ENCODE data around the gene HPCAL4.

HPCAL4 gene

GRCh38 chr1:39711966-39712340, 20.7 kb upstream of the HPCAL4 start:
- H3K27me3 ChIP-seq (ENCODE audit: low read depth, low read length), result peaks cover 2% of the 10 kb centered on the region

DNA sequence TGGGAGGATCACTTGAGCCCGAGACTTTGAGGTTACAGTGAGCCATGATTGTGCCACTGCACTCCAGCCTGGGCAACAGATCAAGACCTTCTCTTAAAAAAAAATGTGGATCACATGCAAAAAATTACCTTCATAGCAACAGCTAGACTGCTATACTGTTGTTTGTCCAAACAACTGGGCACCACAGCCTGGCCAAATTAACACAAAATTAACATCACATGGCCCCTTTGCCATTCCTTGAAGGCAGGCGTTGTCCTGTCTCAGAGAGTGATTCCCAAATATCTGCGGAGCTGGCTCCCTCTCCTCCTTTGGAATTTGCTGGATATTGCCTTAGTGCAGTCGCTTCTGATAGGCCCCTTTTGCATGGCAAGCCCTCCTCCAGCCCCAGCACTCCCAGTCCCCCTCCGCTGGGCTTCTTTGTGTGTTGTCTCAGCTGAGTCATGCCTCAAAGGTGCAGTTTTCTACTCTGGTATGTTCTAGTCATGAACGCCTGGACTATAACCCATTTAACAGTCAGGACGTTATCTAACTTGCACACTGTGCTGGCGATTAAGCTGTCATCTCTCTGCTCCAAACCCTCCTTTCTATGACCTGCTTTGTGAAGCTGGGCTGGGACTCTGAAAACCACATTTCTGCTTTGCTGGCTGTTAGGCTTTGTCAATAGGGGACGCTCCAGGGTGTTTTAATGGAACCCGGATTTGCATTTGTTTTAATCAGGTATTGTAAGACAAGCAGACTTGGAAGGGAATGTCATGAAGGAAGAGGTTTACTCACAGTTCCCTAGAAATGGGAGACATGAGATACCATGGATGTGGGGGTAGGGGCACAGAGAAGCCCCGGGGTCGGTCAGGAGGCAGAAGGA, 20.1 kb upstream of the HPCAL4 start:
- H2AFZ ChIP-seq (ENCODE audit: low read depth, low read length), result no peak overlapping the region

More at GRCh38 chr1:39711966-39712340, 20.7 kb upstream of the HPCAL4 start:
- Histone ChIP-seq H4K20me1 (ENCODE audit: insufficient read depth, low read length) (no peaks in the 10 kb centered on the region), H3K4me1 (ENCODE audit: low read length) (no peaks in the 10 kb centered on the region), H2AFZ (ENCODE audit: low read depth, low read length) (no peak overlapping the region), H3K4me3 (ENCODE audit: low read length) (no peak overlapping the region), H3K9ac (ENCODE audit: low read length) (no peak overlapping the region), H3K79me2 (ENCODE audit: low read length) (no peaks in the 10 kb centered on the region), H3K4me2 (ENCODE audit: low read length) (no peak overlapping the region), H3K36me3 (replicated peaks; ENCODE audit: low read depth, low read length) (no peaks in the 10 kb centered on the region), H3K27ac (ENCODE audit: low read length) (no peak overlapping the region), H3K9me3 (ENCODE audit: insufficient read depth, low read length) (no peaks in the 10 kb centered on the region)
- TF ChIP-seq, protein P1, sequence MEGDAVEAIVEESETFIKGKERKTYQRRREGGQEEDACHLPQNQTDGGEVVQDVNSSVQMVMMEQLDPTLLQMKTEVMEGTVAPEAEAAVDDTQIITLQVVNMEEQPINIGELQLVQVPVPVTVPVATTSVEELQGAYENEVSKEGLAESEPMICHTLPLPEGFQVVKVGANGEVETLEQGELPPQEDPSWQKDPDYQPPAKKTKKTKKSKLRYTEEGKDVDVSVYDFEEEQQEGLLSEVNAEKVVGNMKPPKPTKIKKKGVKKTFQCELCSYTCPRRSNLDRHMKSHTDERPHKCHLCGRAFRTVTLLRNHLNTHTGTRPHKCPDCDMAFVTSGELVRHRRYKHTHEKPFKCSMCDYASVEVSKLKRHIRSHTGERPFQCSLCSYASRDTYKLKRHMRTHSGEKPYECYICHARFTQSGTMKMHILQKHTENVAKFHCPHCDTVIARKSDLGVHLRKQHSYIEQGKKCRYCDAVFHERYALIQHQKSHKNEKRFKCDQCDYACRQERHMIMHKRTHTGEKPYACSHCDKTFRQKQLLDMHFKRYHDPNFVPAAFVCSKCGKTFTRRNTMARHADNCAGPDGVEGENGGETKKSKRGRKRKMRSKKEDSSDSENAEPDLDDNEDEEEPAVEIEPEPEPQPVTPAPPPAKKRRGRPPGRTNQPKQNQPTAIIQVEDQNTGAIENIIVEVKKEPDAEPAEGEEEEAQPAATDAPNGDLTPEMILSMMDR (IDR thresholded peaks at IDR 0.05; ENCODE audit: low read depth, low read length), result no peak
- no peak for TF ChIP-seq EZH2phosphoT487 (IDR thresholded peaks at IDR 0.05; ENCODE audit: low read depth)

GRCh38 chr1:39707506-39707905, 16.3 kb upstream of the HPCAL4 start:
- Histone ChIP-seq H3K27ac (ENCODE audit: low read length) (no peak overlapping the region), H3K36me3 (replicated peaks; ENCODE audit: low read depth, low read length) (no peaks in the 10 kb centered on the region), H3K9me3 (ENCODE audit: insufficient read depth, low read length) (no peaks in the 10 kb centered on the region), H3K27me3 (ENCODE audit: low read depth, low read length) (no peaks in the 10 kb centered on the region), H3K4me1 (ENCODE audit: low read length) (no peaks in the 10 kb centered on the region), H3K4me3 (ENCODE audit: low read length) (no peak overlapping the region), H4K20me1 (ENCODE audit: insufficient read depth, low read length) (no peaks in the 10 kb centered on the region), H3K9ac (ENCODE audit: low read length) (no peak overlapping the region), H2AFZ (ENCODE audit: low read depth, low read length) (no peak overlapping the region), H3K4me2 (ENCODE audit: low read length) (no peak overlapping the region), H3K79me2 (ENCODE audit: low read length) (no peaks in the 10 kb centered on the region)
- TF ChIP-seq, protein P1 (IDR thresholded peaks at IDR 0.05; ENCODE audit: low read depth, low read length), result no peak
- no peak for TF ChIP-seq EZH2phosphoT487 (IDR thresholded peaks at IDR 0.05; ENCODE audit: low read depth)

More for the DNA sequence above, 20.1 kb upstream of the HPCAL4 start:
- Histone ChIP-seq H3K27me3 (ENCODE audit: low read depth, low read length) (no peaks in the 10 kb centered on the region), H3K4me2 (ENCODE audit: low read length) (no peak overlapping the region), H3K9me3 (ENCODE audit: insufficient read depth, low read length) (no peaks in the 10 kb centered on the region), H3K27ac (ENCODE audit: low read length) (no peak overlapping the region), H3K9ac (ENCODE audit: low read length) (no peak overlapping the region), H3K4me3 (ENCODE audit: low read length) (no peak overlapping the region), H3K79me2 (ENCODE audit: low read length) (no peaks in the 10 kb centered on the region), H3K36me3 (replicated peaks; ENCODE audit: low read depth, low read length) (no peaks in the 10 kb centered on the region), H4K20me1 (ENCODE audit: insufficient read depth, low read length) (no peaks in the 10 kb centered on the region), H3K4me1 (ENCODE audit: low read length) (no peaks in the 10 kb centered on the region)
- TF ChIP-seq, protein P1 (IDR thresholded peaks at IDR 0.05; ENCODE audit: low read depth, low read length), result no peak
- TF ChIP-seq EZH2phosphoT487 (IDR thresholded peaks at IDR 0.05; ENCODE audit: low read depth), result no peak

DNA sequence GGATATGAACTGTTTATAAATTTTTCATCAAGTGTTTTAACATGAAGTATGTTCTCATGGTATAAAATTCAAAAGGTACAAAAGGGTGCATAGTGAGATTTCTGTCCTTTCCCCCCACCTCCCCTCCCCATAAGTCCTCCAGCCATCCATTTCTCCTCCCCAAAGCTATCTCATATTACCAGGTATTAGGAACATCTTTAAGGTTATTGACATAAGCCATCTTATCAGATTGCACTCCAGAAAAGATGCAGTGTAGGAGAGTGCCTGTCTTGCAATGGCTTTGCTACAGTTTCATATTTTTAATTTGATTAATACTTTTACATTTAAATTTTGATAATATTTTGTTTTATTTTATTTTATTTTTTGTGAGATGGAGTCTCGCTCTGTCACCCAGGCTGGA, 13.5 kb upstream of the HPCAL4 start:
- Histone ChIP-seq H3K27ac (ENCODE audit: low read length) (no peak overlapping the region), H3K79me2 (ENCODE audit: low read length) (no peaks in the 10 kb centered on the region), H3K4me1 (ENCODE audit: low read length) (no peaks in the 10 kb centered on the region), H4K20me1 (ENCODE audit: insufficient read depth, low read length) (no peaks in the 10 kb centered on the region), H3K4me2 (ENCODE audit: low read length) (no peak overlapping the region), H3K27me3 (ENCODE audit: low read depth, low read length) (no peaks in the 10 kb centered on the region), H3K4me3 (ENCODE audit: low read length) (no peak overlapping the region), H2AFZ (ENCODE audit: low read depth, low read length) (no peak overlapping the region), H3K9me3 (ENCODE audit: insufficient read depth, low read length) (no peaks in the 10 kb centered on the region), H3K9ac (ENCODE audit: low read length) (no peak overlapping the region), H3K36me3 (replicated peaks; ENCODE audit: low read depth, low read length) (no peaks in the 10 kb centered on the region)
- TF ChIP-seq, protein P1 (IDR thresholded peaks at IDR 0.05; ENCODE audit: low read depth, low read length), result no peak
- TF ChIP-seq EZH2phosphoT487 (IDR thresholded peaks at IDR 0.05; ENCODE audit: low read depth), result no peak

Measured in OCI-LY3 (cell line).